Effector memory CD8-positive, alpha-beta T cell (primary cell): ENCODE results near the gene TTC34.

Experiments used
- ATAC-seq: fragments of 150-1000 bp; cut with Tn5 transposase; replicated peaks from 2 replicates; pipeline ENCODE4 v1.10.0; 2021; ENCODE audit warnings: mild to moderate bottlenecking, moderate library complexity
- DNase-seq, 3 experiments: peaks; one replicate each; pipeline ENCODE4 v3.0.0; 2021
- H3K27ac Mint-ChIP-seq, 2 donors: one replicate each; pipeline ENCODE4 v1.8.0; 2022; ENCODE audit warnings: mild to moderate bottlenecking in 2 of 2, mixed read lengths in 2 of 2, moderate library complexity in 2 of 2
- H3K27me3 Mint-ChIP-seq, 2 donors: one replicate each; pipeline ENCODE4 v1.8.0; 2022; ENCODE audit warnings: mixed read lengths in 2 of 2
- H3K36me3 Mint-ChIP-seq: one replicate; pipeline ENCODE4 v1.8.0; 2022; ENCODE audit warnings: mild to moderate bottlenecking, moderate library complexity, mixed read lengths; ENCODE audit not compliant: insufficient read depth
- H3K4me1 Mint-ChIP-seq, 2 donors: one replicate each; pipeline ENCODE4 v1.8.0; 2022; ENCODE audit warnings: low read depth in 2 of 2, mixed read lengths in 2 of 2
- H3K4me3 Mint-ChIP-seq, 2 donors: one replicate each; pipeline ENCODE4 v1.8.0; 2022; ENCODE audit warnings: mild to moderate bottlenecking in 2 of 2, mixed read lengths in 2 of 2, moderate library complexity in 2 of 2
- H3K9me3 Mint-ChIP-seq, 2 donors: one replicate each; pipeline ENCODE4 v1.8.0; 2022; ENCODE audit warnings: mixed read lengths in 2 of 2

TTC34 gene

DNA sequence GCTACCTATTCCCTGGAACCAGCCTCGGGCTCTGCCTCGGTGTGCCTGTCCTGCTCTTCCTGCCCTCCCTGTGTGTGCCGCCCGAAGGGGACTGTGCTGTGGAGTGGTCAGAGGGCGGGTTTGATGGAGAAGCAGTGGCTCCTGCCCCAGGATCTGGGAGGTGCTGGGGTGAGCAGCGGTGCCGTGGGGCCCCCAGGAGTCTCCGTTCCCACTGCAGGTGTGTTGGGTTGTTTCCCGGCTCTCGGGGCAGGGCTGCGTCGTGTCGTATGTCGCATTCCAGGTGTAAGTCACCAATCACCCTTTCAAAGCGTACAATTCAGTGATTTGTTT, 32.6 kb upstream of the TTC34 start:
- Mint-ChIP-seq H3K4me1 (peaks cover 0 to 1% of the 10 kb centered on the region in 2 donors), H3K36me3 (peaks cover 3% of the 10 kb centered on the region), H3K27me3 (peaks cover 10 to 40% of the 10 kb centered on the region in 2 donors), H3K27ac (no peak overlapping the region), H3K9me3 (no peaks in the 10 kb centered on the region), H3K4me3 (no peak overlapping the region)
- no peak for DNase-seq
- no peak for ATAC-seq

DNA sequence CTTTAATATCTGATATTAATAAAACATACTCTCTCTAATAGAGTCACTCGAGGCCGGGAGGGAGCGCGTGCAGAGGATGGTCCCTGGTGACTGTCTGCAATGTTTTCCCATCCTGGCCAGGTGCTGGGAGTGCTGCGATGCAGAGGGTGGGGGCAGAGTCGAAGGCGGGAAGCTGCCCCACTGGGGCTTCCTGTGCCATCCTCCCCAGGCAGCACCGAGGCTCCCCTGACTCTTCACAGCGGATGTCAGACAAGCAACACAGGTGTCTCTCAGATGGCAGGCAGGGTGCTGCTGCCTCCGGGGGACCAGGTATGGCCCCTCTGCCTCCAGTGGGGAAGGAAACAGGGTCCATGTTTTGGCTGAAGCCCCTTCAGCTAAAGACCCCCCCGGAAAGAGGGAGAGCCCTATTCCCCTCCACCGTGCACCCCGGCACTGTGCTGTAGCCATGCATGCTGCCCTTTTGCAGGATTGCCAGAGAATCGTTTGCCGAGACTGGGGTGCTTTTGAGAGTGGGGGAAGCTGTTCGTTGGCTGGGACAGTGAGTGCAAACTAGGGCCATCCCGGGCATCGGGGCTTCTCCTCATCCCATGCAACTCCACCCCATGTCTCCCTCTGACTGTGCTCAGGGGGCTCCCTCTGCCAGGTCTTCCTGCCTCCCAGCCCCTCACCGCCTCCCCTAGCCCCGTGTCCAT, 32.1 kb upstream of the TTC34 start:
- no peaks in the 10 kb centered on the region for H3K9me3 Mint-ChIP-seq
- peaks cover 10 to 40% of the 10 kb centered on the region in 2 donors for H3K27me3 Mint-ChIP-seq
- H3K36me3 Mint-ChIP-seq = peaks cover 3% of the 10 kb centered on the region
- no peak for ATAC-seq
- no peak overlapping the region for H3K27ac Mint-ChIP-seq
- DNase-seq = no peak
- peaks cover 0 to 1% of the 10 kb centered on the region in 2 donors for H3K4me1 Mint-ChIP-seq
- no peak overlapping the region for H3K4me3 Mint-ChIP-seq

GRCh38 chr1:2832506-2833453, 31.3 kb upstream of the TTC34 start:
- DNase-seq = no peak
- Mint-ChIP-seq H3K9me3 (no peaks in the 10 kb centered on the region), H3K27ac (no peak overlapping the region), H3K27me3 (peaks cover 10 to 40% of the 10 kb centered on the region in 2 donors), H3K36me3 (peaks cover 3% of the 10 kb centered on the region), H3K4me1 (peaks cover 0 to 1% of the 10 kb centered on the region in 2 donors), H3K4me3 (no peak overlapping the region)
- ATAC-seq = no peak

GRCh38 chr1:2831596-2832212, 30.2 kb upstream of the TTC34 start:
- H3K27me3 Mint-ChIP-seq = peaks cover 10 to 40% of the 10 kb centered on the region in 2 donors
- H3K4me1 Mint-ChIP-seq = peaks cover 0 to 1% of the 10 kb centered on the region in 2 donors
- H3K4me3 Mint-ChIP-seq = no peak overlapping the region
- ATAC-seq (no peak), DNase-seq (no peak)
- H3K27ac Mint-ChIP-seq = no peak overlapping the region
- peaks cover 3% of the 10 kb centered on the region for H3K36me3 Mint-ChIP-seq
- peaks cover 0 to 3% of the 10 kb centered on the region in 2 donors for H3K9me3 Mint-ChIP-seq

DNA sequence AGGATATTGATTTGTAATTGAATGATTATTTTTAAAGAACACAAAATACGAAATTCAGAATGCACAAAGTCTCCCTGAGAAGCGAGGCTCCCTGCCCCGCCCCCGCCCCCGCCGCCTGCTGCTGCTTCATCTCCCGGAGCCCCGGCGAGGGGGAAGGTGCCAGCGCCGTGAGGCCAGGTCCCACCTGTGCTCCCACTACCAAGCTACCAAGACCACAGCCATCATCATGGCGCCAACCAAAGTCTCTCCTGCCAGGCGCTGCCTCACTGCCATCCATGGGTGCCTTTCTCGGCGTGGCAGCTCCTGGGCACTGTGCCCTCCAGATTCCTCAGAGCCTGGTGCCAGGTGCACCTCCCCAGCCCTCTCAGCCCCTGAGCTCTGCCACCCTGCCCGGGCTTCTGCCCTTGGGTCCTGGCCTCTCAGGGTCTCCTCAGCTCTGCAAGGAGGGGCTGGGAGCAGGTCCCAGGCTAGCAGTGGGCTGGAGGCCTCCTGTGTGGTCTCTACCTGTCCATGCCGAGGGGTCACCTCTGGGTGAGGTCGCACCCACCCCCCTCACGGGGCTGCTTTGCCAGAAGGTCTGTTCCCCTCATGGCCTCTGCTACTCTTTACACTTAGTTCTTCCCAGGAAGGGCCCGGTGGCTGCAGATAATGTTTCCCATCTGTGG, 29.4 kb upstream of the TTC34 start:
- Mint-ChIP-seq H3K4me1 (peaks cover 0 to 1% of the 10 kb centered on the region in 2 donors), H3K4me3 (no peak overlapping the region), H3K9me3 (peaks cover 0 to 3% of the 10 kb centered on the region in 2 donors), H3K27ac (no peak overlapping the region), H3K36me3 (peaks cover 3% of the 10 kb centered on the region), H3K27me3 (peaks cover 10 to 43% of the 10 kb centered on the region in 2 donors)
- ATAC-seq (no peak), DNase-seq (no peak)

- Mint-ChIP-seq H3K9me3 (peaks cover 0 to 3% of the 10 kb centered on the region in 2 donors), H3K4me1 (peaks cover 0 to 1% of the 10 kb centered on the region in 2 donors), H3K4me3 (no peak overlapping the region), H3K27me3 (peaks cover 10 to 52% of the 10 kb centered on the region in 2 donors), H3K36me3 (peaks cover 3% of the 10 kb centered on the region), H3K27ac (no peak overlapping the region)
- DNase-seq (no peak), ATAC-seq (no peak)
These were observed 28.5 kb upstream of the TTC34 start for GRCh38 chr1:2829846-2830615.

GRCh38 chr1:2828586-2829250, 27.2 kb upstream of the TTC34 start:
- H3K9me3 Mint-ChIP-seq = peaks cover 0 to 3% of the 10 kb centered on the region in 2 donors
- H3K27ac Mint-ChIP-seq = no peak overlapping the region
- H3K36me3 Mint-ChIP-seq = peaks cover 3% of the 10 kb centered on the region
- DNase-seq = no peak
- no peak overlapping the region for H3K4me3 Mint-ChIP-seq
- no peak for ATAC-seq
- H3K27me3 Mint-ChIP-seq = peaks cover 16 to 53% of the 10 kb centered on the region in 2 donors
- H3K4me1 Mint-ChIP-seq = peaks cover 0 to 1% of the 10 kb centered on the region in 2 donors

DNA sequence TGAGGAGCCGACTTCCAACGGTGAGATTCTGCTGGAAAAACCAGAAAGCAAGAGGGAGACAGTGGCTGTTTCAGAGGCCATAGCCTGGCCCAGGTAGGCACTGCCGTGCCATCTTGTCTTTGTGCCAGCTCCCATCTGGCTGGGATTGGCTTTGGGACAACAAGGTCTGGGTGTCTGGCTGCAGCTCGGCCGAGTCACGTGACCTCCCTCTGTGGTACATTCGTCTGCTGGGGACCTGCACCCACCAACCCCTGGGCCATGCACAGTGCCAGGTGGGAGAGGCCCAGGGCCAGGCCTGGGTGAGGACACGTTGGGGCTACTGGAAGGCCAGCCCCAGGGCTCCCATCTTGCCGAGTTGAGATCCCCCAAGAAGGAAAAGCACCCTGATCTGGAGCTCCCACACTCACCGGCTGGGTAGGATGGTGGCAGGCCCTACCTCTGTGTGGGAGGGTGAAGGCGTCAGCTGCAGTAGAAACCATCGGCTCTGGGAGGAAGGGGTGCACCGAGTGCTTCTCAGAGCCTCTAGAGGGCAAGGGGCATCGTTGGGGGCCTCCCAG, 25.3 kb upstream of the TTC34 start:
- ATAC-seq (no peak), DNase-seq (no peak)
- peaks cover 0 to 3% of the 10 kb centered on the region in 2 donors for H3K9me3 Mint-ChIP-seq
- no peak overlapping the region for H3K4me3 Mint-ChIP-seq
- H3K27me3 Mint-ChIP-seq = peaks cover 15 to 43% of the 10 kb centered on the region in 2 donors
- H3K36me3 Mint-ChIP-seq = peaks cover 3% of the 10 kb centered on the region
- H3K4me1 Mint-ChIP-seq = peaks cover 0 to 1% of the 10 kb centered on the region in 2 donors
- no peak overlapping the region for H3K27ac Mint-ChIP-seq

GRCh38 chr1:2826316-2826715, 24.8 kb upstream of the TTC34 start:
- H3K27ac Mint-ChIP-seq = no peak overlapping the region
- H3K36me3 Mint-ChIP-seq = peaks cover 3% of the 10 kb centered on the region
- no peak overlapping the region for H3K4me3 Mint-ChIP-seq
- ATAC-seq (no peak), DNase-seq (no peak)
- H3K9me3 Mint-ChIP-seq = peaks cover 0 to 3% of the 10 kb centered on the region in 2 donors
- peaks cover 14 to 39% of the 10 kb centered on the region in 2 donors for H3K27me3 Mint-ChIP-seq
- peaks cover 0 to under 1% of the 10 kb centered on the region in 2 donors for H3K4me1 Mint-ChIP-seq

- Mint-ChIP-seq H3K36me3 (peaks cover 3% of the 10 kb centered on the region), H3K4me3 (no peak overlapping the region), H3K9me3 (peaks cover 0 to 3% of the 10 kb centered on the region in 2 donors), H3K27ac (no peak overlapping the region), H3K4me1 (no peaks in the 10 kb centered on the region), H3K27me3 (peaks cover 11 to 33% of the 10 kb centered on the region in 2 donors)
- ATAC-seq (no peak), DNase-seq (no peak)
These were observed 24.1 kb upstream of the TTC34 start for GRCh38 chr1:2825487-2826189.

GRCh38 chr1:2824999-2825398, 23.5 kb upstream of the TTC34 start:
- Mint-ChIP-seq H3K4me1 (no peaks in the 10 kb centered on the region), H3K27ac (no peak overlapping the region), H3K27me3 (peaks cover 11 to 33% of the 10 kb centered on the region in 2 donors), H3K4me3 (no peak overlapping the region), H3K36me3 (no peaks in the 10 kb centered on the region), H3K9me3 (peaks cover 0 to 3% of the 10 kb centered on the region in 2 donors)
- ATAC-seq = no peak
- no peak for DNase-seq
